GM18517 (cell line): Measurements from ENCODE around the gene PON1.

Experiments
- ATAC-seq: cut with Tn5 transposase; IDR thresholded peaks from one replicate; pipeline ENCODE4 v1.9.1; 2021; ENCODE audit warnings: mild to moderate bottlenecking, moderate library complexity; ENCODE audit not compliant: unreplicated experiment

Gene PON1

DNA sequence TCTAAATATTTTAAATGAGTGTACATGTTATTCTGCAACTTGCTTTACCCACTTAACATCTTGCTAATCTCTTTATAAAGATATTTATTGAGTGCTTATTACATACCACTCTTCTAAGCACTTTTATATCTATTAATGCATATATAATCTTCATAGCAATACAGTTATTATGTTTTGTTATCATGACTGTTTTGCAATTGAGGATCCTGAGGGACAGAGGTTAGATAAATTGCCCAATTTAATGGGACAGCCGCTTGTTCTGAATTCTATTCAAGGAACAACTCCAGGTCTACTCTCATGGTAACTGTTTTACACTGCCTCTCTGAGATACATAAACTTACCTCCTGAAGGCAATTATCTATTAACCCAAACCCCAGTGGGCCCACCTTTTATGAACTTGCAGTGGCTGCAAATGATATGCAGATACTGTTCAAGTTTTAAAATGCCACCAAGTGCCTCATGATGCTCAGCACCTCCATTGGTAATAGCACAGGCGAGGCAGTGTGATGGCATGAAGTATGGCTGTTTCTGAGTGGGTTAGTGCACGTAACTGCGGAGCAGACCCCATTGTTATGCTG lies 60.5 kb downstream of the PON1 start:
- no peak for ATAC-seq

DNA sequence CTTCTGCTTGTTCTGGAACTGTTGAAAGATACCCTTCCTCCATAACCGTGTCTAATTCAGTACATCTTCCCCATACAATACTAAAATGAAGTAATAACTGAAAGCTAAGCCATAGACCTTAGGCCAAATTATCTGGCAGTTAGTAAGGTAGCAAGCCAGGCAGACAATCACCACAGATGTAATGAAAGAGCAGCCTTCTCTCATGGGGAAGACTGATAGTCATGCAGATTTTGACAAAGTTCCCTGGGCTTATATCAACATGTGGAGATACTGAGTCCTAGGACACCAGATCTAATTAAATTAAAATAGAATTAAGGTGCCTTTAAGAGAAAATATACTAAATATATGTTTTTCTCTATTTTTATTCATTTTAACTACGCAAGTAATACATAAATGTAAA lies 61.5 kb downstream of the PON1 start:
- ATAC-seq = no peak

DNA sequence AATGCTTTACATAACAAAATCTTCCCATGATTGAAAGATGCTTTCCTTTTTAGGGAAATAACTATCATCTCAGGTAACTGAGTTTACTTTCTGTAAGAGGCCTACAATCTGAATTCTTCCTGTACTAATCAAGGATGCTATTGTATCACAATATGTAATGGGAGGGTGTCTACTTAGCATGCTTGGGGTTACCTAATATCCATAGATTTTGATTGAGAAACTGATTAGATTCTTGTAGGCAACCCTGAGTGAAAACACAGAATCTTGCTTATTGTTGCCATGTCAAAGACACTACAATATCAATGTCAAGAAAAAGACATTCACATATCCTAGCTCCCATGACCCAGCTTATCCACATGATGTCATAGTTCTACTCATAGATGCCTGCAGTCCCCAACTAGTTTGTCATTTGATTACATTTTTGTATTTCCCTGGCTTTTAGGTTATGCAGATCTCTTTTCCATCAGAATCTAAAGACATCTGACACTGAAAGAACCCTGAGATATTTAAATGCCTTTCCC lies 62.4 kb downstream of the PON1 start:
- no peak for ATAC-seq

DNA sequence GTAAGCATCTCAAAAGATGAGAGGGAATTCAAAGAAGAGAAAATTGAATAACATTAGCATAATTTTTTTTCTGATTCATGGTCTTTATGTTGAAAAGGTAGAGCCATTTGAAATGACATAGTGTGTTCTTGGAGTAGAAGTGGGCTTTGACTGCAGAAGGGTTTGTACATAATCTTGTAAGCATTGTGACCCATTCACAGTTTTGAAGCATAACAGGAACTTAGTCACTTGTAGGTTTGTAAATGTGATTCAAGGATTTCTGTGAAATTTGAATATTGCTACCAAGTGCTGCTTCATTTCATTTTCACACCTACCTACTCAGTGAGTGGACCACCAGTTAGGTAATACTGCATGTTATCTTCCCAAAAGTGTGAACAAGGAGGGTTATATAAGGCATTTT lies 68.6 kb downstream of the PON1 start:
- ATAC-seq = no peak

DNA sequence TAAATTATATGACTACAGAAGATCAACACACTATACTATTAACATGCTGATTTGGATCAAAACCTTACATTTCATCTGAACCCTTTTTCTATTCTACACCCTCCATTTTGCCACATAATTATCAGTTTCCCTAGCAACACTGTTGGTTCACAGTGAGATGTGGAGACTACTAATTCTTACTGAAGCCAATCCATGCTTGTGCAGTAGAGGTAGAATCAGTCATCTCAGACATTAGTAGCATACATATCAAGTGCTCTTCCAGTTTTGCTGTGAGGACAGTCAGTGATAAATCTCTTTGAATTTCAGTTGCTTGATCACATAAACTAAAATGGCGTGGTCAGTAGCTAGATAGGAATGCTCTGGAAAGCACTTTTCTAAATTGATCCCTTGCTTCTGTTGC lies 70.3 kb downstream of the PON1 start:
- ATAC-seq = no peak

- ATAC-seq = no peak
These were observed 72.4 kb downstream of the PON1 start for GRCh38 chr7:95251966-95252365.

DNA sequence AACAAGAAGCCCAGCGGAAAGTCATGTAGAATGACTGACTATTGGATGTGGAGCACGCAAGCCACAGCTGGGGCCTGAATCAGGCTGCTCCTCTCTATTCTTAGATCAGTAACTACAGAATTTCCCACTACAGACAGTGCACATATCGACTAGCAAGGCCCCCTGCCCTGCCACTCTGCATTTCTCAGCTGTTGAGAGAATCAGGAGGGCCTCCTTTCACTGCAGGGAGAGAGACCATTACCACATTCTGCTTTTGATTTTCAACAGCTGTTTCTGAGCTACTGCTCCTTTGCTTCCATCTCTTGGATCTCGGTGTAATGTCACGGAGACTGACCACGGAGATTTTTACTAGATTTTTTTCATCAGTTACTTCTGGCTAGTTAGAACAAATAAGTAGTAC lies 73.8 kb downstream of the PON1 start:
- no peak for ATAC-seq
